HEK293 (cell line): ENCODE results near the gene SSC4D.
A peak's percentile ranks its signal among the peaks of the same experiment; 100 is the strongest.
"Not testable (repeated sequence)": the region's sequence is repeated elsewhere in the genome, so short reads cannot be mapped to it uniquely, and the experiment has no call there.

Experiments
- CTCF ChIA-PET: fragments of 350-600 bp; formaldehyde crosslinking; extraction: SDS; loops from one replicate; lab custom pipeline; 2021; ENCODE audit warnings: antibody characterized with exemption; lab: Yijun Ruan, JAX
- POLR2A ChIA-PET: fragments of 300-600 bp; formaldehyde crosslinking; extraction: SDS; loops from one replicate; lab custom pipeline; 2020; ENCODE audit warnings: antibody characterized with exemption, inconsistent platforms; lab: Yijun Ruan, JAX
- H3K27ac ChIP-seq: fragments of 200-500 bp; sonication (Bioruptor generic); 2 replicates; pipeline ENCODE4 v1.5.1; 2014; ENCODE audit warnings: low read depth, low read length, control low read depth, inconsistent platforms; ENCODE audit errors: extremely low read depth
- H3K36me3 ChIP-seq, 2 experiments: fragments of 200-500 bp in 1 of 2; sonication (Bioruptor generic) in 1 of 2; 1 replicate in 1 of 2; 2 replicates in 1 of 2; pipeline ENCODE4 v1.5.1; 2014 to 2017; ENCODE audit warnings: inconsistent platforms in 2 of 2, low read length in 2 of 2; ENCODE audit not compliant: control insufficient read depth in 2 of 2, insufficient read depth in 1 of 2
- H3K4me1 ChIP-seq: fragments of 200-500 bp; sonication (Bioruptor generic); 2 replicates; pipeline ENCODE4 v1.5.1; 2014; ENCODE audit warnings: mild to moderate bottlenecking, low read length, inconsistent platforms; ENCODE audit not compliant: control insufficient read depth, insufficient read depth
- H3K4me3 ChIP-seq: 2 replicates; pipeline ENCODE4 v1.5.1; 2011; ENCODE audit warnings: low read depth, mild to moderate bottlenecking, control low read depth, low read length, moderate library complexity
- H3K9me3 ChIP-seq: fragments of 200-500 bp; sonication (Bioruptor generic); 2 replicates; pipeline ENCODE4 v1.5.1; 2014; ENCODE audit warnings: low read depth, low read length, inconsistent platforms; ENCODE audit not compliant: control insufficient read depth, insufficient read depth
- EGR2 ChIP-seq: fragments of 450-650 bp; formaldehyde crosslinking; IDR thresholded peaks from 2 replicates; pipeline ENCODE4 v1.5.1; 2016; ENCODE audit warnings: low read depth, missing biosample characterization, missing genetic modification characterization
- FEZF1 ChIP-seq: fragments of 450-650 bp; formaldehyde crosslinking; IDR thresholded peaks from 2 replicates; pipeline ENCODE4 v1.5.1; 2016; ENCODE audit warnings: missing biosample characterization, missing genetic modification characterization
- RBAK ChIP-seq: fragments of 450-650 bp; formaldehyde crosslinking; IDR thresholded peaks from 2 replicates; pipeline ENCODE4 v1.5.1; 2016; ENCODE audit warnings: missing biosample characterization, missing genetic modification characterization
- ZFHX2 ChIP-seq: fragments of 450-650 bp; formaldehyde crosslinking; conservative IDR thresholded peaks from 2 replicates; pipeline ENCODE4 v1.5.1; 2016; ENCODE audit warnings: missing biosample characterization, missing genetic modification characterization
- ZNF211 ChIP-seq: fragments of 450-650 bp; formaldehyde crosslinking; IDR thresholded peaks from 2 replicates; pipeline ENCODE4 v1.5.1; 2016; ENCODE audit warnings: low read depth, missing biosample characterization, missing genetic modification characterization
- ZNF280D ChIP-seq: fragments of 450-650 bp; formaldehyde crosslinking; IDR thresholded peaks from 2 replicates; pipeline ENCODE4 v1.5.1; 2016; ENCODE audit warnings: missing biosample characterization, missing genetic modification characterization
- ZNF335 ChIP-seq: fragments of 450-650 bp; formaldehyde crosslinking; conservative IDR thresholded peaks from 2 replicates; pipeline ENCODE4 v1.5.1; 2016; ENCODE audit warnings: missing biosample characterization, missing genetic modification characterization
- ZNF501 ChIP-seq: fragments of 450-650 bp; formaldehyde crosslinking; IDR thresholded peaks from 2 replicates; pipeline ENCODE4 v1.5.1; 2016; ENCODE audit warnings: missing biosample characterization, missing genetic modification characterization
- ZNF529 ChIP-seq: fragments of 450-650 bp; formaldehyde crosslinking; IDR thresholded peaks from 2 replicates; pipeline ENCODE4 v1.5.1; 2017; ENCODE audit warnings: missing genetic modification characterization, missing biosample characterization; ENCODE audit not compliant: insufficient replicate concordance
- ZNF549 ChIP-seq: fragments of 450-650 bp; IDR thresholded peaks from 2 replicates; pipeline ENCODE4 v1.5.1; 2018; ENCODE audit warnings: missing biosample characterization, missing genetic modification characterization, mild to moderate bottlenecking, inconsistent platforms, moderate library complexity
- ZNF623 ChIP-seq: fragments of 450-650 bp; formaldehyde crosslinking; IDR thresholded peaks from 2 replicates; pipeline ENCODE4 v1.5.1; 2016; ENCODE audit warnings: missing biosample characterization, missing genetic modification characterization
- ZNF658 ChIP-seq: fragments of 450-650 bp; formaldehyde crosslinking; IDR thresholded peaks from 2 replicates; pipeline ENCODE4; 2016; ENCODE audit warnings: missing biosample characterization, missing genetic modification characterization
- ZNF701 ChIP-seq: fragments of 450-650 bp; formaldehyde crosslinking; IDR thresholded peaks from 2 replicates; pipeline ENCODE4 v1.5.1; 2016; ENCODE audit warnings: missing biosample characterization, missing genetic modification characterization
- TF ChIP-seq, protein P1 (sequence below): fragments of 450-650 bp; formaldehyde crosslinking; IDR thresholded peaks from 2 replicates; pipeline ENCODE4 v1.5.1; 2016; ENCODE audit warnings: missing biosample characterization, missing genetic modification characterization
- TF ChIP-seq, protein P2 (sequence below): fragments of 450-650 bp; formaldehyde crosslinking; IDR thresholded peaks from 2 replicates; pipeline ENCODE4 v1.5.1; 2016; ENCODE audit warnings: missing biosample characterization, missing genetic modification characterization, borderline replicate concordance
- TF ChIP-seq, protein P3 (sequence below): fragments of 450-650 bp; formaldehyde crosslinking; IDR thresholded peaks from 2 replicates; pipeline ENCODE4 v1.5.1; 2017; ENCODE audit warnings: missing biosample characterization, missing genetic modification characterization

The SSC4D gene

GRCh38 chr7:76395605-76395964, 13.9 kb downstream of the SSC4D start:
- H3K4me3 ChIP-seq, H3K36me3 ChIP-seq, H3K4me1 ChIP-seq, H3K27ac ChIP-seq, POLR2A ChIA-PET, CTCF ChIA-PET, H3K9me3 ChIP-seq: not testable (repeated sequence)
- 0 out of 2 replicates have a peak, but pooled peaks have one; percentile 26 for TF ChIP-seq ZNF335

DNA sequence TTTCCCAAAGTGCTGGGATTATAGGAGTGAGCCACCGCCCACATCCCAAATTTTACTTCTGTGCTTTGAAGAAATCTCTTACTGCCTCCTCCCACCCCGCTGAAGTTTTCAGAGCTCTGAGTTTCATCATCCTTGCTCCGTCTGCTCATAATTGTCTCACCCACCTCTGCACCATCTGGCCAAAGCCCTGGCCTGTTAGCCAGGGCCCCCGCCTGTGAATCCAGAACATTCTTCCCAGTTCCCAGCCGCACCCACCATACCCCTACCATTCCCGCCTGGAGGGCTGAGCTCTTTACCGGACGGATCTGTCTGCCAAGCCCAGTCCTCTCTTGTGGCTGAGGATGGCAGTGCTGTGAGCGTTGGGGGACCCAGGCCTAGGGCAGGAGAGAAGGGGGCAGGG, 14.5 kb downstream of the SSC4D start:
- ChIA-PET CTCF (interaction anchor here (0.7 kb wide), 1 partner anchor 132 kb away, joined by 3 read pairs; no protein-coding TSS in a partner anchor), POLR2A (no interaction called here)
- no peaks in the 10 kb centered on the region for H3K4me1 ChIP-seq
- H3K9me3 ChIP-seq: no peaks in the 10 kb centered on the region
- TF ChIP-seq ZNF280D (tag by site-specific recombination): no peak
- TF ChIP-seq, protein P1, sequence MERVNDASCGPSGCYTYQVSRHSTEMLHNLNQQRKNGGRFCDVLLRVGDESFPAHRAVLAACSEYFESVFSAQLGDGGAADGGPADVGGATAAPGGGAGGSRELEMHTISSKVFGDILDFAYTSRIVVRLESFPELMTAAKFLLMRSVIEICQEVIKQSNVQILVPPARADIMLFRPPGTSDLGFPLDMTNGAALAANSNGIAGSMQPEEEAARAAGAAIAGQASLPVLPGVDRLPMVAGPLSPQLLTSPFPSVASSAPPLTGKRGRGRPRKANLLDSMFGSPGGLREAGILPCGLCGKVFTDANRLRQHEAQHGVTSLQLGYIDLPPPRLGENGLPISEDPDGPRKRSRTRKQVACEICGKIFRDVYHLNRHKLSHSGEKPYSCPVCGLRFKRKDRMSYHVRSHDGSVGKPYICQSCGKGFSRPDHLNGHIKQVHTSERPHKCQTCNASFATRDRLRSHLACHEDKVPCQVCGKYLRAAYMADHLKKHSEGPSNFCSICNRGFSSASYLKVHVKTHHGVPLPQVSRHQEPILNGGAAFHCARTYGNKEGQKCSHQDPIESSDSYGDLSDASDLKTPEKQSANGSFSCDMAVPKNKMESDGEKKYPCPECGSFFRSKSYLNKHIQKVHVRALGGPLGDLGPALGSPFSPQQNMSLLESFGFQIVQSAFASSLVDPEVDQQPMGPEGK: 0 out of 2 replicates have a peak, but pooled peaks have one; percentile 21
- no peak for TF ChIP-seq ZNF529 (tag by site-specific recombination)
- TF ChIP-seq ZNF701 (tag by site-specific recombination): no peak
- no peak for TF ChIP-seq ZNF623
- TF ChIP-seq ZNF501 (tag by site-specific recombination): no peak
- no peak for TF ChIP-seq RBAK (tag by site-specific recombination)
- peak; percentile 88 for TF ChIP-seq ZFHX2 (tag by site-specific recombination)
- no peak for TF ChIP-seq ZNF658 (tag by site-specific recombination)
- TF ChIP-seq, protein P2, sequence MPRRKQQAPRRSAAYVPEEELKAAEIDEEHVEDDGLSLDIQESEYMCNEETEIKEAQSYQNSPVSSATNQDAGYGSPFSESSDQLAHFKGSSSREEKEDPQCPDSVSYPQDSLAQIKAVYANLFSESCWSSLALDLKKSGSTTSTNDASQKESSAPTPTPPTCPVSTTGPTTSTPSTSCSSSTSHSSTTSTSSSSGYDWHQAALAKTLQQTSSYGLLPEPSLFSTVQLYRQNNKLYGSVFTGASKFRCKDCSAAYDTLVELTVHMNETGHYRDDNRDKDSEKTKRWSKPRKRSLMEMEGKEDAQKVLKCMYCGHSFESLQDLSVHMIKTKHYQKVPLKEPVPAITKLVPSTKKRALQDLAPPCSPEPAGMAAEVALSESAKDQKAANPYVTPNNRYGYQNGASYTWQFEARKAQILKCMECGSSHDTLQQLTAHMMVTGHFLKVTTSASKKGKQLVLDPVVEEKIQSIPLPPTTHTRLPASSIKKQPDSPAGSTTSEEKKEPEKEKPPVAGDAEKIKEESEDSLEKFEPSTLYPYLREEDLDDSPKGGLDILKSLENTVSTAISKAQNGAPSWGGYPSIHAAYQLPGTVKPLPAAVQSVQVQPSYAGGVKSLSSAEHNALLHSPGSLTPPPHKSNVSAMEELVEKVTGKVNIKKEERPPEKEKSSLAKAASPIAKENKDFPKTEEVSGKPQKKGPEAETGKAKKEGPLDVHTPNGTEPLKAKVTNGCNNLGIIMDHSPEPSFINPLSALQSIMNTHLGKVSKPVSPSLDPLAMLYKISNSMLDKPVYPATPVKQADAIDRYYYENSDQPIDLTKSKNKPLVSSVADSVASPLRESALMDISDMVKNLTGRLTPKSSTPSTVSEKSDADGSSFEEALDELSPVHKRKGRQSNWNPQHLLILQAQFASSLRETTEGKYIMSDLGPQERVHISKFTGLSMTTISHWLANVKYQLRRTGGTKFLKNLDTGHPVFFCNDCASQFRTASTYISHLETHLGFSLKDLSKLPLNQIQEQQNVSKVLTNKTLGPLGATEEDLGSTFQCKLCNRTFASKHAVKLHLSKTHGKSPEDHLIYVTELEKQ (tag by site-specific recombination): no peak
- TF ChIP-seq ZNF549 (tag by site-specific recombination): no peak
- TF ChIP-seq ZNF211 (tag by site-specific recombination): no peak
- TF ChIP-seq, protein P3, sequence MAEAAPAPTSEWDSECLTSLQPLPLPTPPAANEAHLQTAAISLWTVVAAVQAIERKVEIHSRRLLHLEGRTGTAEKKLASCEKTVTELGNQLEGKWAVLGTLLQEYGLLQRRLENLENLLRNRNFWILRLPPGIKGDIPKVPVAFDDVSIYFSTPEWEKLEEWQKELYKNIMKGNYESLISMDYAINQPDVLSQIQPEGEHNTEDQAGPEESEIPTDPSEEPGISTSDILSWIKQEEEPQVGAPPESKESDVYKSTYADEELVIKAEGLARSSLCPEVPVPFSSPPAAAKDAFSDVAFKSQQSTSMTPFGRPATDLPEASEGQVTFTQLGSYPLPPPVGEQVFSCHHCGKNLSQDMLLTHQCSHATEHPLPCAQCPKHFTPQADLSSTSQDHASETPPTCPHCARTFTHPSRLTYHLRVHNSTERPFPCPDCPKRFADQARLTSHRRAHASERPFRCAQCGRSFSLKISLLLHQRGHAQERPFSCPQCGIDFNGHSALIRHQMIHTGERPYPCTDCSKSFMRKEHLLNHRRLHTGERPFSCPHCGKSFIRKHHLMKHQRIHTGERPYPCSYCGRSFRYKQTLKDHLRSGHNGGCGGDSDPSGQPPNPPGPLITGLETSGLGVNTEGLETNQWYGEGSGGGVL (tag by site-specific recombination): no peak
- TF ChIP-seq FEZF1 (tag by site-specific recombination): no peak
- peak; percentile 63 for TF ChIP-seq EGR2 (tag by site-specific recombination)
- no peak overlapping the region for H3K4me3 ChIP-seq
- no peak overlapping the region for H3K27ac ChIP-seq
- H3K36me3 ChIP-seq: no peaks in the 10 kb centered on the region
